ENCODE measurements around the gene FAM181B.

Gene FAM181B

DNA sequence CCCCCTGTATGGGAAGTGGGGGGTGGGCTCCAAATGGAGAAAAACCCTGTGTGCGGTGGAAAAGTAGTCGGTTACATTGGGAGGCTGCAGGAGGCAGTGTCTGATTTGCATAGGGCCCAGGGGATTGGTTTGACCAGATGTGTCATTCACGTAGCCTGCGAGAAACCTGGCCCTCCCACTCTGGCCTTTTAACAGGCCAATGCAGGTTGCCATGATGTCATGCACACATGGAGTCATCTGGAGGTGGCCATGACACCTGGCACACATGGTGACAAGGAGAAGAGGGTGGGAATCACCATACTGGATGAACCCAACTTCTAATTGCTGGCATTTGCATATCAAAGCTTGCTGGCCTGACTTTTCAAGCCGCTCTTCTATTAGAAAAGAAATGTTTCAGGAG is 50.6 kb downstream of the FAM181B start:
- no peak for DNase-seq (ENCODE audit: low spot score)

DNA sequence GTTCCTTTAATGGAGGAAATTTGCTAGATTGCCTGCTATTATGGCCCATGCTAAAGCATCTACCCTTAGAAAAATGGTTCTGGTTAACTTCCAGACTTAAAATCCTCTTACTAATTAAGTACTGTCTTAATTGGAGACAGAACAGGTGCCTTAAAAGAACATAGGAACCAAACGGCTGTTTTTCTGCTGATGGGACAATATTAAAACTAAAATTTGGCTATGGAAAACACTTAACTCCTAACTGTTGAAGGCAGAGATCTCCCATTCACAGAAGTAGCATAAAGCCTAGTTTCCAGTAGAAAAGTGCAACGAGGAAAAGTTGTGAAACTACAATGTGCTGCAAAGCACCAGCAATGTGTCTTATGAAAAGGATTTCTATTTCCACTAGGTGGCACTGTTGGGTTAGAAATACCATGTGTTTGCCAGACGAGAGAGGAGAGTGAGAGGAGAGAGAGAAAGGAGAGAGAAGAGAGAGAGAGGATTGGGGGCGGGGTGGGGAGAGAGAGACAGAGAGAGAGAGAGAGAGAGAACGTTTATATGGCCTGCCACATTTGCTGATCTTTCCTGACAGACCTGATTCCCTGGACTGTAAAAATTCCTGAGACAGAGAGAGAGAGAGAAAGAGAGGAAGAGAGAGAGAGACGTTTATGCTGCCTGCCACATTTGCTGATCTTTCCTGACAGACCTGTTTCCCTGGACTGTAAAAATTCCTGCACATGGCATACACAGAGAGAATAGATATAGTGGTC is 51.5 kb downstream of the FAM181B start:
- peak; percentile 60 for DNase-seq (ENCODE audit: low spot score)

DNA sequence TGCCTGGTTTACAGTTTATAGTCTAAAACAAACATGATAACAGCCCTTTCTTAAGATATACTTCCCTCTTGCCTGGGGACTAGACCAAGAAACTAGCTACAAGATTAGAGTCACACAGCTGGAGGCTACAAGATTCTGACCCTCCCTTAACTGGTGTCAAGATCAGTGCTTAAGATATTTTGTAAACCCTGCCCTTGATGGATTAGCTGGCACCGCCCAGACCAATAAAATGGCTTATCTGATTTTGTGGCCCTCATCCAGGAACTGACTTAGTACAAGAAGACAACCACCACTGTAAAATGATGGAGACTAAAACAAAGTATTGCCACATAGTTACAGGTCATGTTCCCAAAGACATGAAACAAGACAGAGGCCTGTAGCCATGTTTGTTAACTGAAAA is 53.4 kb downstream of the FAM181B start:
- DNase-seq (ENCODE audit: low spot score), result no peak
